Measurements from ENCODE around the gene TBCE.
"Not testable (repeated sequence)": the region's sequence is repeated elsewhere in the genome, so short reads cannot be mapped to it uniquely, and the experiment has no call there.

- TF ChIP-seq CTCF, POLR2A (IDR thresholded peaks at IDR 0.05): not testable (repeated sequence)
Measured at GRCh38 chr1:235457856-235458255, 90.6 kb downstream of the TBCE start.
